Stomach (tissue), 4 donors: Measurements from ENCODE around the gene HBA1.

Experiments used
- EP300 ChIP-seq: sonication (generic); formaldehyde crosslinking; IDR thresholded peaks from one replicate; pipeline ENCODE4 v1.6.1; 2017; ENCODE audit warnings: antibody characterized with exemption
- POLR2A ChIP-seq, 4 donors: fragments of 450-650 bp; IDR thresholded peaks; one replicate each; pipeline ENCODE4 v1.6.1; 2016; ENCODE audit warnings: antibody characterized with exemption in 4 of 4, control low read depth in 2 of 4, mild to moderate bottlenecking in 1 of 4, moderate library complexity in 1 of 4
- POLR2AphosphoS5 ChIP-seq, 3 donors: sonication (generic); formaldehyde crosslinking; IDR thresholded peaks; one replicate each; pipeline ENCODE4 v1.6.1; 2016; ENCODE audit warnings: antibody characterized with exemption in 3 of 3
- TF ChIP-seq, protein P1 (sequence below), 7 experiments: fragments of 450-650 bp in 4 of 7; fragments of 200-600 bp in 3 of 7; sonication (generic) in 3 of 7; IDR thresholded peaks; one replicate each; pipeline ENCODE4 v1.5.1; 2016 to 2019; ENCODE audit warnings: antibody characterized with exemption in 7 of 7, control low read depth in 2 of 7, mild to moderate bottlenecking in 1 of 7

DNA sequence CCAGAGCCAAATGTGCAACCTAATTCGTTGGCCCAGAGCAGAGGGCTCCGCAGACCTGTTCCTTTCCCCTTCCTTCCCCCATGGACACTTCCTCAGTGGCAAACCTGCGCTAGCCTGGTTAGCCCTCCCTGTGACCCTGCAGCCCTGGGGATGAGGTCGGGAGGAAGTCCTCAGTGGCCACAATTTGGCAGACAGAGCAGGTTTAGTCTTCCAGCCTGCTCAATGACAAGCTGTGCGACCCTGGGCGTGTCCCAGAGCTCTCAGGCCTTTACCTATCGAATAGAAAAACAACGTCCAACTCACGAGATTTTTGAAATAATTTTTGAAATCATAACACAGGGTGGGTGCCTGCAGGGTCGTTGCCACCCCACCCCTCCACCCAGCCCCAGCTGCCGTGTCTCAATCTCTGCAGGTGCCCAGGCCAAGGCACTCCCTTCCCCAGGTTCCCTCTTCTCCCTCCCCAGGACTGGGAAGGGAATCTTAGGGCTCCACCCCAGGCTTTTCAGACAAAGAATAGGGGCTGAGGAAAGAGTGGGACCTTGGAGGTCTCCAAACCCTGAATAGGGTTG lies 9.3 kb upstream of the HBA1 start:
- TF ChIP-seq, protein P1, sequence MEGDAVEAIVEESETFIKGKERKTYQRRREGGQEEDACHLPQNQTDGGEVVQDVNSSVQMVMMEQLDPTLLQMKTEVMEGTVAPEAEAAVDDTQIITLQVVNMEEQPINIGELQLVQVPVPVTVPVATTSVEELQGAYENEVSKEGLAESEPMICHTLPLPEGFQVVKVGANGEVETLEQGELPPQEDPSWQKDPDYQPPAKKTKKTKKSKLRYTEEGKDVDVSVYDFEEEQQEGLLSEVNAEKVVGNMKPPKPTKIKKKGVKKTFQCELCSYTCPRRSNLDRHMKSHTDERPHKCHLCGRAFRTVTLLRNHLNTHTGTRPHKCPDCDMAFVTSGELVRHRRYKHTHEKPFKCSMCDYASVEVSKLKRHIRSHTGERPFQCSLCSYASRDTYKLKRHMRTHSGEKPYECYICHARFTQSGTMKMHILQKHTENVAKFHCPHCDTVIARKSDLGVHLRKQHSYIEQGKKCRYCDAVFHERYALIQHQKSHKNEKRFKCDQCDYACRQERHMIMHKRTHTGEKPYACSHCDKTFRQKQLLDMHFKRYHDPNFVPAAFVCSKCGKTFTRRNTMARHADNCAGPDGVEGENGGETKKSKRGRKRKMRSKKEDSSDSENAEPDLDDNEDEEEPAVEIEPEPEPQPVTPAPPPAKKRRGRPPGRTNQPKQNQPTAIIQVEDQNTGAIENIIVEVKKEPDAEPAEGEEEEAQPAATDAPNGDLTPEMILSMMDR (IDR thresholded peaks at IDR 0.05), result no peak
- TF ChIP-seq POLR2A (IDR thresholded peaks at IDR 0.05) (no peak), EP300 (no peak), POLR2AphosphoS5 (IDR thresholded peaks at IDR 0.05) (no peak)
